ENCODE measurements around the gene CMTM2. TPM values are rescaled to one million over a fixed set of nuclear protein-coding genes. Genes with fewer than 3 reads are reported as not detected.

CMTM2 gene
- total and polyA plus RNA-seq, 4 donors: 1.3 TPM; not detected in 3

DNA sequence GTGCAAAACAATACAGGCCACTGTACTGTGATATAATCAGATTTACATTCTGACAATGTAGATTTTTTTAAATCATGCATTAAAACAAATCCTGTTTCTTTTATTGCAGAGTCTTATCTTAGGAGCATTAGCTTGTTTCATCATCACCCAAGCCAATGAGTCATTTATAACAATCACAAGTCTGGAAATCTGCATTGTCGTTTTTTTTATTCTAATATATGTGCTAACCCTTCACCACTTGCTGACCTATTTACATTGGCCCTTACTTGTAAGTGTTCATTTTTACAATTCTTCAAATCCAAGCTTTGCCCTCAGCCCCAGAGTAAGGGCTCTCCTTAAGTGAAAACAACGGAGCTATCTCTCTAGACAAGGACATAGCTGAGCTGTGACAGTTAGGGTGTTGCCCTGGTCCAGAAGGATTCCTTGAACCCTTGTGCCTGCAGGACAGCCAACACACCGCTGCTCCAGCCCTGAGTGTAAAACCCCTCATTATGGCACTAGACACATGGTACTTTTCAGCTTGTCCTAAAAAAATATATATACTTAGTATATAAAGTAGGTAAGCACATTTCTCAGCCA lies 9.3 kb upstream of the CMTM2 start:
- H3K27me3 ChIP-seq (ENCODE audit: control insufficient read depth in 1 of 2, insufficient read depth in 2 of 2, low read length in 1 of 2): no peaks in the 10 kb centered on the region
- H3K27ac ChIP-seq (ENCODE audit: low read depth in 1 of 2, low read length in 2 of 2): no peak overlapping the region
- no peaks in the 10 kb centered on the region for H3K9me3 ChIP-seq (ENCODE audit: control insufficient read depth, low read length)
- no peak overlapping the region for H3K4me3 ChIP-seq (ENCODE audit: low read length in 2 of 2)
- no peaks in the 10 kb centered on the region for H3K4me1 ChIP-seq (ENCODE audit: control insufficient read depth in 1 of 2, insufficient read depth in 2 of 2, low read length in 2 of 2)
- DNase-seq (no peak), ATAC-seq (ENCODE audit: low FRiP score) (no peak)
- intact Hi-C loops (cut with DNase I): no loop called here
- H3K36me3 ChIP-seq (ENCODE audit: control insufficient read depth in 1 of 2, insufficient read depth in 2 of 2, low read length in 1 of 2): peaks cover 0 to 5% of the 10 kb centered on the region in 2 donors
- WGBS, 2 donors: 11% methylated on average over 3 of the region's 3 CpGs

DNA sequence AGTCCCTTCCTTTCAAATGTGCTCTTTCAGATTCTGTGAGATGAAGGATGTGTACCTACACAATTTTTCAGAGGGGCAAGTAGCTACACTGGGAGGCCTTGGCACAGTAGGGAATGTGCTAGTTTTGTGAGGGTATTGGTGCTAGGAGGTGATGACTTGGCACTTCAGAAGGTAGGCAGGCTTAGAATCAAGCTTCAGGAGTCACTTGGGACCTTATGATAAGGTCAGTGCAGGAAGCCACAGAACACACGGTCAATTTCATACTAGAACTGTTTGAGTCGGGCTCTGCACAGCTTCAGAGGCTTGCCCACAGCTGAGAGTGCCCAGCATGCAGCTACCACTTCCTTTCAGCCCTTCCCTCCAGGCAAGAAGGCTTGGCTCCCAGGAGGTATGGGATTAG lies 6.9 kb upstream of the CMTM2 start:
- 56 to 64% methylated on average over 2 of the region's 2 CpGs for WGBS, 2 donors
- Histone ChIP-seq H3K9me3 (ENCODE audit: control insufficient read depth, low read length) (no peaks in the 10 kb centered on the region), H3K4me1 (ENCODE audit: control insufficient read depth in 1 of 2, insufficient read depth in 2 of 2, low read length in 2 of 2) (no peaks in the 10 kb centered on the region), H3K27me3 (ENCODE audit: control insufficient read depth in 1 of 2, insufficient read depth in 2 of 2, low read length in 1 of 2) (no peaks in the 10 kb centered on the region), H3K36me3 (ENCODE audit: control insufficient read depth in 1 of 2, insufficient read depth in 2 of 2, low read length in 1 of 2) (no peaks in the 10 kb centered on the region), H3K4me3 (ENCODE audit: low read length in 2 of 2) (no peak overlapping the region), H3K27ac (ENCODE audit: low read depth in 1 of 2, low read length in 2 of 2) (no peak overlapping the region)
- no peak for ATAC-seq (ENCODE audit: low FRiP score)
- no peak for DNase-seq
- intact Hi-C loops (cut with DNase I): no loop called here

DNA sequence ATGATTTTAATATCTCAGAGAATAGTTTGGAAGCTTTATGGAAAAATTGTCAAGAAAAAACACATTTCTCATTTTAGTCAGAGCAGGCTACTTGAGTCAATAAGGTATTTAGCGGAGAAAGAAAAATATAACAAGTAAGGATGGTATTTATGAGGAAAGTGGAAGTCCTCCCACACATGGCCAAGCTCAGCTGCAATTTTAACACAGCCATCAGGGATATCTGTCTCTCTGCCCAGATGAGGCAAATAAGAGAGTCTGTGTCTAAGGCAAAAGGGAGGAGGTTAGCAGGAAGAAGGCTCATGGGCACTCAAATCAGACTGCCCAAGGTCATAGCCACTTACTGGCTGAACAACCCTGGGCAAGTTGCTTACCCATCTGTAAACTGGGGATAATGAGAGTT lies 5.2 kb upstream of the CMTM2 start:
- no peaks in the 10 kb centered on the region for H3K27me3 ChIP-seq (ENCODE audit: control insufficient read depth in 1 of 2, insufficient read depth in 2 of 2, low read length in 1 of 2)
- ATAC-seq (ENCODE audit: low FRiP score) (no peak), DNase-seq (no peak)
- no peaks in the 10 kb centered on the region for H3K4me1 ChIP-seq (ENCODE audit: control insufficient read depth in 1 of 2, insufficient read depth in 2 of 2, low read length in 2 of 2)
- H3K4me3 ChIP-seq (ENCODE audit: low read length in 2 of 2): no peak overlapping the region
- H3K9me3 ChIP-seq (ENCODE audit: control insufficient read depth, low read length): no peaks in the 10 kb centered on the region
- no peaks in the 10 kb centered on the region for H3K36me3 ChIP-seq (ENCODE audit: control insufficient read depth in 1 of 2, insufficient read depth in 2 of 2, low read length in 1 of 2)
- 77 to 79% methylated on average over 1 of the region's 1 CpG for WGBS, 2 donors
- no peak overlapping the region for H3K27ac ChIP-seq (ENCODE audit: low read depth in 1 of 2, low read length in 2 of 2)
- intact Hi-C loops (cut with DNase I): no loop called here

DNA sequence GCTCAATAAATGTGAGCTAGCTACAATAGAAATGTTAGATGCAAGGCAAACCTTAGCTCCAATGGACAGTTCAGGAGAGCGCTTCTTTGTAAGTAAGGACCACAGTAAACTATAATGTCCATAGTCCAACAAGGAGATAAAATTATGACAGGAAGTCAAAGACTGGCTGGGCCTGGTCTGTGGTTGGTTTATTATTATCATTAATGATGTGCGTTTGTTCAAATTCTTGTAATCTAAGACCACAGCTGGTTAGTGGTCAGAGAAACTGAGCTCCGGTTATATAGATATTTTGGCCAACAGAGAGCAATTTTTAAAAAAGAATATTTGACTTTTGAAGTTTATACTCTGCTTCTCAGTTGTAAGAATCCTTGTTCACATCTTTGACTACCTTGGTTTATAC lies 4.7 kb upstream of the CMTM2 start:
- H3K27ac ChIP-seq (ENCODE audit: low read depth in 1 of 2, low read length in 2 of 2): no peak overlapping the region
- no peaks in the 10 kb centered on the region for H3K4me1 ChIP-seq (ENCODE audit: control insufficient read depth in 1 of 2, insufficient read depth in 2 of 2, low read length in 2 of 2)
- DNase-seq (no peak), ATAC-seq (ENCODE audit: low FRiP score) (no peak)
- H3K4me3 ChIP-seq (ENCODE audit: low read length in 2 of 2): no peak overlapping the region
- intact Hi-C loops (cut with DNase I): no loop called here
- H3K36me3 ChIP-seq (ENCODE audit: control insufficient read depth in 1 of 2, insufficient read depth in 2 of 2, low read length in 1 of 2): no peaks in the 10 kb centered on the region
- no peaks in the 10 kb centered on the region for H3K27me3 ChIP-seq (ENCODE audit: control insufficient read depth in 1 of 2, insufficient read depth in 2 of 2, low read length in 1 of 2)
- H3K9me3 ChIP-seq (ENCODE audit: control insufficient read depth, low read length): no peaks in the 10 kb centered on the region
- WGBS, 2 donors: 93 to 96% methylated on average over 3 of the region's 3 CpGs

DNA sequence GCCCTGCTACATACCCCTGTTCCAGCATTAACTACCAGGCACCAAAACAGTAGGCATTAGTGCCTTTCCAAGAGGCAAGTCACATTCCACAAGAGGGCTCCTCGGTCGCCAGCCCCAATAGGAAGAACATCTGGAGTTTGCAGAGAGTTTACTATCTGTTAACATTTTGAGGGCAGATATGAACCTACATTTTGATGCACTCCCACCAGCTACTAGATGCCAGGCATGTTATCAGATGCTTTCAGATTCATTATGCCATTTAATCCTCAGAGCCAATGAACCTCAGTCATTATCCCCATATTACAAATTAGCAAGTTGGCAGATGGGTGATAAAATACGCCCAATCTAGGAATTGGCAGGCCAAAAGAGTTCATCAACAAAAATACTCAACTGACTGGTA lies 4.2 kb upstream of the CMTM2 start:
- DNase-seq: no peak
- H3K4me3 ChIP-seq (ENCODE audit: low read length in 2 of 2): no peak overlapping the region
- ATAC-seq (ENCODE audit: low FRiP score): no peak
- H3K9me3 ChIP-seq (ENCODE audit: control insufficient read depth, low read length): no peaks in the 10 kb centered on the region
- intact Hi-C loops (cut with DNase I): no loop called here
- no peaks in the 10 kb centered on the region for H3K36me3 ChIP-seq (ENCODE audit: control insufficient read depth in 1 of 2, insufficient read depth in 2 of 2, low read length in 1 of 2)
- H3K4me1 ChIP-seq (ENCODE audit: control insufficient read depth in 1 of 2, insufficient read depth in 2 of 2, low read length in 2 of 2): no peaks in the 10 kb centered on the region
- 96 to 100% methylated on average over 3 of the region's 3 CpGs for WGBS, 2 donors
- H3K27me3 ChIP-seq (ENCODE audit: control insufficient read depth in 1 of 2, insufficient read depth in 2 of 2, low read length in 1 of 2): no peaks in the 10 kb centered on the region
- H3K27ac ChIP-seq (ENCODE audit: low read depth in 1 of 2, low read length in 2 of 2): no peak overlapping the region

DNA sequence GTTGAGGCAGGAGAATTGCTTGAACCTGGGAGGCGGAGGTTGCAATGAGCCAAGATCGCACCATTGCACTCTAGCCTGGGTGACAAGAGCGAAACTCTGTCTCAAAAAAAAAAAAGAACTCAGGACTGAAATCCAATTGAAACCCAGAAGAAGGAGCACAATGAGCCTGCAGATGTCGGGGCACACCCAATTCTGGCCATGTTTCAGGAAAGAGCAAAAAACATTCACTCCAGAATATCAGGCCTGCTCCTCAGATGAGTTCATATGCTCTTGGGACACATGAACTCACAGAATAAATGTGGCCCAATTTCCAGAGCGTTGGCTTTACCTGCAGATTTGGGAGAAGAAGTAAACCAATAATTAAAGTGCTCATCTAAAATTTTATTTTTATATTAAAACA lies 3.0 kb upstream of the CMTM2 start:
- DNase-seq (no peak), ATAC-seq (ENCODE audit: low FRiP score) (no peak)
- Histone ChIP-seq H3K27me3 (ENCODE audit: control insufficient read depth in 1 of 2, insufficient read depth in 2 of 2, low read length in 1 of 2) (no peaks in the 10 kb centered on the region), H3K27ac (ENCODE audit: low read depth in 1 of 2, low read length in 2 of 2) (no peak overlapping the region), H3K4me1 (ENCODE audit: control insufficient read depth in 1 of 2, insufficient read depth in 2 of 2, low read length in 2 of 2) (peaks cover 0 to 4% of the 10 kb centered on the region in 2 donors), H3K9me3 (ENCODE audit: control insufficient read depth, low read length) (no peaks in the 10 kb centered on the region), H3K4me3 (ENCODE audit: low read length in 2 of 2) (no peak overlapping the region), H3K36me3 (ENCODE audit: control insufficient read depth in 1 of 2, insufficient read depth in 2 of 2, low read length in 1 of 2) (no peaks in the 10 kb centered on the region)
- WGBS, 2 donors: 96 to 99% methylated on average over 5 of the region's 5 CpGs
- intact Hi-C loops (cut with DNase I): no loop called here

DNA sequence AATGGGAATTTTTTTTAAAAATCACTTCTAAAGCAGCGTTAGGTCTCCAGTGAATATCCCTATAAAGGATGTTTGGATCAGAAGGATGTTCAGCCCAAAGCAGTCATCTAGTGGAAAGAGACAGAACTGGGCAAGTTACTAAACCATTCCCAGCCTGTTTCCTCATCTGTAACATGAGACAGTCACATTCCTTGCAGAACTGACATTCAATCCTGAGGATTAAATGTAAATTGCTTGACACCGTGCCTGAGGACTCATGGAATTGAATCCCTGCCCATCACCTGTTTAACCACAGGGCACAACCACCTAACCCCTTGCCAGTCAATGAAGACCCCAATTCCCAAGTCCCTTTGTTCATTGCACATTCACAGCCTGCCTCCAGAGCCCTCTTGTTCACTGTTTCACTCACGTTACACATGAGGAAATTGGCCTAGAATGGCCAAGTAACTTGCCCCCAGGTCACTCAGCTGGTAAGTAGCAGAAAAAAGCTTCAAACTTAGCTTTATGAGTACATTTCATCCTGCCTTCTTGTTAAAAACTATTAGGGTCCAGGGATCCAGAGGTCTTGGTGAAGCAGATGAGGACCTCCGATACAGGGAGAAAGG lies 1.4 kb downstream of the CMTM2 start:
- ATAC-seq (ENCODE audit: low FRiP score) (no peak), DNase-seq (no peak)
- Histone ChIP-seq H3K27me3 (ENCODE audit: control insufficient read depth in 1 of 2, insufficient read depth in 2 of 2, low read length in 1 of 2) (no peaks in the 10 kb centered on the region), H3K4me3 (ENCODE audit: low read length in 2 of 2) (no peak overlapping the region), H3K36me3 (ENCODE audit: control insufficient read depth in 1 of 2, insufficient read depth in 2 of 2, low read length in 1 of 2) (no peaks in the 10 kb centered on the region), H3K27ac (ENCODE audit: low read depth in 1 of 2, low read length in 2 of 2) (no peak overlapping the region), H3K9me3 (ENCODE audit: control insufficient read depth, low read length) (no peaks in the 10 kb centered on the region), H3K4me1 (ENCODE audit: control insufficient read depth in 1 of 2, insufficient read depth in 2 of 2, low read length in 2 of 2) (peaks cover 0 to 6% of the 10 kb centered on the region in 2 donors)
- intact Hi-C loops (cut with DNase I): loop anchor here in 1 of 2 donors (10.0 kb wide), 1 partner anchor 106 kb away; no protein-coding TSS in a partner anchor
- WGBS, 2 donors: 38 to 53% methylated on average over 4 of the region's 4 CpGs

DNA sequence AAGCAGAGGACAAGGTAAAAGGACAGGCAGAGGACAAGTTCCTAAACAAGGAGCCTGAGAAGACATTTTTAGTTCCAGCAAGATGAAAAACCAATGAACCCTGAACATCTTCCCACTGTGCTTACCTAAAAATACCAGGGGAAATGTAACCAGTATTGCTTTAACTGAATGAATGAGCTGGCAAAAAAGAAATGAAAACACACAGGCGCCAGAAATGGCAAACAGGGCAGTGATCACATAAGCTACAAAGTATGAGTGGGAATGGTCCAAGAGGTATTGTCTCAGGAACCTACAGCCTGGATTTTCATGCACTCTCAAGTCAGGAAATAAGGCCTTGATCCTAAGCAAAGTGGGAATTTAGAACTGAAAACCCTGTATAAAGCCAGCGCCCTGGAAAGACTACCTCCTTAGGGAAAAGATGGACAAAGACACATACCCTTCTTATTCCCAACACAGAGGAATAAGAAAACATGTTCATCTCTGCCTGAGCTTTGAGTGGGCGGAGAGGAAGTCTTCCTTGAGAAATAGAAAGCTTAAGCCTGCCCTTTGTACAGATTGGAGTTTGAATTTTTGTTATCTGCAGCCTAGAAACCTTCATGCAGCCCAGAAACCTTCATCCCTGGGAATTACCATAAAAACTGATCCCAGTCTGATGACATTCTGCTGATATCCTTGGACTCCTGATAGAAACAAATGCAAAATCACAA lies 2.1 kb downstream of the CMTM2 start:
- no peaks in the 10 kb centered on the region for H3K9me3 ChIP-seq (ENCODE audit: control insufficient read depth, low read length)
- H3K27ac ChIP-seq (ENCODE audit: low read depth in 1 of 2, low read length in 2 of 2): no peak overlapping the region
- H3K36me3 ChIP-seq (ENCODE audit: control insufficient read depth in 1 of 2, insufficient read depth in 2 of 2, low read length in 1 of 2): no peaks in the 10 kb centered on the region
- WGBS, 2 donors: 42 to 46% methylated on average over 3 of the region's 3 CpGs
- peaks cover 0 to 6% of the 10 kb centered on the region in 2 donors for H3K4me1 ChIP-seq (ENCODE audit: control insufficient read depth in 1 of 2, insufficient read depth in 2 of 2, low read length in 2 of 2)
- intact Hi-C loops (cut with DNase I): loop anchor here in 1 of 2 donors (10.0 kb wide), 1 partner anchor 107 kb away; no protein-coding TSS in a partner anchor
- DNase-seq (no peak), ATAC-seq (ENCODE audit: low FRiP score) (no peak)
- no peak overlapping the region for H3K4me3 ChIP-seq (ENCODE audit: low read length in 2 of 2)
- no peaks in the 10 kb centered on the region for H3K27me3 ChIP-seq (ENCODE audit: control insufficient read depth in 1 of 2, insufficient read depth in 2 of 2, low read length in 1 of 2)
